Measurements from ENCODE around the gene PIK3CB.

Gene PIK3CB

DNA sequence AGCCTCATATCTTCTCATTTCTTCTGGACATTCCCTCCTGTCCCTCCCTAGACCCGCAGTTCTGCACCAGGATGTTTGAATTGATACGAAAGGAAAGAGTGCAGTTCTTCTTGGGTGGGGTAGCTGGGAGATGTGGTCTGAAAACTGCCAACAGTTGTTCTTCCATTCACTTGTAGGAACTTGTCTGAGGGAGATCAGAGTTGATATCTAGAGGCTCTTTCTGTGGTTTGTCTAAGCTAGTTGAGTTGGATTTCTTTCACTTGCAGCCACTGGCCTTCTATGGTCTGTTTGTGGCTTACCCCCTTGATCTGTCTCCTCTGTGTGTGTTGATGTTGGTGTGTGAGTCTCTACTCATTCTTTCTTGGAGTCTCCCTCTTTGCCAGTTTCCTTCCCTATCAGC lies 42.5 kb upstream of the PIK3CB start:
- Histone ChIP-seq H3K9ac (ENCODE audit: low read length) (no peak overlapping the region), H3K36me3 (ENCODE audit: low read length) (no peaks in the 10 kb centered on the region), H3F3A (ENCODE audit: insufficient read depth) (no peaks in the 10 kb centered on the region), H3K79me2 (ENCODE audit: insufficient read depth, low read length) (no peaks in the 10 kb centered on the region), H2AFZ (ENCODE audit: low read depth, low read length, severe bottlenecking) (no peak overlapping the region), H3K9me2 (replicated peaks; ENCODE audit: insufficient read depth, low read length) (no peaks in the 10 kb centered on the region), H4K20me1 (ENCODE audit: low read depth, low read length) (no peaks in the 10 kb centered on the region), H3K9me3 (ENCODE audit: insufficient read depth, low read length) (no peaks in the 10 kb centered on the region), H3K27ac (ENCODE audit: low read depth, low read length) (no peak overlapping the region), H3K4me2 (ENCODE audit: low read depth, low read length, poor library complexity, severe bottlenecking) (no peak overlapping the region), H3K27me3 (ENCODE audit: low read length) (no peaks in the 10 kb centered on the region), H3K4me3 (ENCODE audit: insufficient read depth, low read length, poor library complexity, severe bottlenecking) (no peak overlapping the region)
- TF ChIP-seq, protein P1, sequence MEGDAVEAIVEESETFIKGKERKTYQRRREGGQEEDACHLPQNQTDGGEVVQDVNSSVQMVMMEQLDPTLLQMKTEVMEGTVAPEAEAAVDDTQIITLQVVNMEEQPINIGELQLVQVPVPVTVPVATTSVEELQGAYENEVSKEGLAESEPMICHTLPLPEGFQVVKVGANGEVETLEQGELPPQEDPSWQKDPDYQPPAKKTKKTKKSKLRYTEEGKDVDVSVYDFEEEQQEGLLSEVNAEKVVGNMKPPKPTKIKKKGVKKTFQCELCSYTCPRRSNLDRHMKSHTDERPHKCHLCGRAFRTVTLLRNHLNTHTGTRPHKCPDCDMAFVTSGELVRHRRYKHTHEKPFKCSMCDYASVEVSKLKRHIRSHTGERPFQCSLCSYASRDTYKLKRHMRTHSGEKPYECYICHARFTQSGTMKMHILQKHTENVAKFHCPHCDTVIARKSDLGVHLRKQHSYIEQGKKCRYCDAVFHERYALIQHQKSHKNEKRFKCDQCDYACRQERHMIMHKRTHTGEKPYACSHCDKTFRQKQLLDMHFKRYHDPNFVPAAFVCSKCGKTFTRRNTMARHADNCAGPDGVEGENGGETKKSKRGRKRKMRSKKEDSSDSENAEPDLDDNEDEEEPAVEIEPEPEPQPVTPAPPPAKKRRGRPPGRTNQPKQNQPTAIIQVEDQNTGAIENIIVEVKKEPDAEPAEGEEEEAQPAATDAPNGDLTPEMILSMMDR (IDR thresholded peaks at IDR 0.05; ENCODE audit: insufficient read depth, low read length, poor library complexity, severe bottlenecking) = no peak
- no peak for TF ChIP-seq EZH2phosphoT487 (conservative IDR thresholded peaks at IDR 0.05; ENCODE audit: low read length)

DNA sequence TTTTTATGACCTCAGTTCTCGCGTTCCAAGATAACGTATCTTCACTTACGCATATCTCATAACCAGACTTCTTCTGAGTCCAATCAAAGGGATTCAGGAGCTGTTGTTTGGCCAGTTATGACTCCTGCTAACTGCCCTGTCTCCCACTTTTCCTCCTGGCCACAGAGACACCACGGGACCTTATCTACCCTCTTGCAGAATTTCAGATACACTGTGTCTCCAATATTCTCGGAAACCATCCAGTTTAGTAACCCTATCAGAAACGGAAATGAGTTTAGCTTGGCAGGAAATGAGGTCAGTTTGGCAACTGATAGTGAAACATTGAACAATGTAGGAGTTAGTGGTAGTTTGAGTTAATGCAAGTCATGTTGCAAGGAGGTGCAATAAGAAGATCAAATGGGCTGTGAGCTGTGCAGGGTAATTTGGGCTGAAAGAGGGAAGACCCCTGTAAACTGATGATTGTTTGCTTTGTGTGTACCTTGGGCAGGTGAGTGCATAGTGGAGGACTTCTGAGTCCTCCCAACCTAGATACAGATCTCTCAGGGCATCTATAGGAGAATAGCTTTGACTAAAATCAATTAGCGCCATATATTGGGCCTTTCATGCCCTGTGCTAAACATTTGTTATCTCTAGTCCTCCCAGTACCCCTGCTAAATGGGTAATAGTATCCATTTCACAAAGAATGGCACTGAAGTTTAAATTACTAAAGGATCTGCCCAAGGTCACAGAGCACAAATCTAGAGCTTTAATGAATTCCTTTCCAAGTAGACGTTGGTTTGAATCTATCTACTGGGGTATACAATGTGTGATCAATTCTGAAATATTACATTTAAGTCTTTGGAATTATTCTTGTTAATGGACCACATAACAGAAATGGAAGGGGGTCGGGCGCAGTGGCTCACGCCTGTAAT lies 41.3 kb upstream of the PIK3CB start:
- Histone ChIP-seq H3K9me3 (ENCODE audit: insufficient read depth, low read length) (no peaks in the 10 kb centered on the region), H2AFZ (ENCODE audit: low read depth, low read length, severe bottlenecking) (no peak overlapping the region), H3F3A (ENCODE audit: insufficient read depth) (no peaks in the 10 kb centered on the region), H3K9ac (ENCODE audit: low read length) (no peak overlapping the region), H3K36me3 (ENCODE audit: low read length) (no peaks in the 10 kb centered on the region), H3K79me2 (ENCODE audit: insufficient read depth, low read length) (no peaks in the 10 kb centered on the region), H3K4me3 (ENCODE audit: insufficient read depth, low read length, poor library complexity, severe bottlenecking) (no peak overlapping the region), H3K27ac (ENCODE audit: low read depth, low read length) (no peak overlapping the region), H3K27me3 (ENCODE audit: low read length) (no peaks in the 10 kb centered on the region), H4K20me1 (ENCODE audit: low read depth, low read length) (no peaks in the 10 kb centered on the region), H3K4me2 (ENCODE audit: low read depth, low read length, poor library complexity, severe bottlenecking) (no peak overlapping the region), H3K9me2 (replicated peaks; ENCODE audit: insufficient read depth, low read length) (no peaks in the 10 kb centered on the region)
- TF ChIP-seq, protein P1 (IDR thresholded peaks at IDR 0.05; ENCODE audit: insufficient read depth, low read length, poor library complexity, severe bottlenecking) = no peak

DNA sequence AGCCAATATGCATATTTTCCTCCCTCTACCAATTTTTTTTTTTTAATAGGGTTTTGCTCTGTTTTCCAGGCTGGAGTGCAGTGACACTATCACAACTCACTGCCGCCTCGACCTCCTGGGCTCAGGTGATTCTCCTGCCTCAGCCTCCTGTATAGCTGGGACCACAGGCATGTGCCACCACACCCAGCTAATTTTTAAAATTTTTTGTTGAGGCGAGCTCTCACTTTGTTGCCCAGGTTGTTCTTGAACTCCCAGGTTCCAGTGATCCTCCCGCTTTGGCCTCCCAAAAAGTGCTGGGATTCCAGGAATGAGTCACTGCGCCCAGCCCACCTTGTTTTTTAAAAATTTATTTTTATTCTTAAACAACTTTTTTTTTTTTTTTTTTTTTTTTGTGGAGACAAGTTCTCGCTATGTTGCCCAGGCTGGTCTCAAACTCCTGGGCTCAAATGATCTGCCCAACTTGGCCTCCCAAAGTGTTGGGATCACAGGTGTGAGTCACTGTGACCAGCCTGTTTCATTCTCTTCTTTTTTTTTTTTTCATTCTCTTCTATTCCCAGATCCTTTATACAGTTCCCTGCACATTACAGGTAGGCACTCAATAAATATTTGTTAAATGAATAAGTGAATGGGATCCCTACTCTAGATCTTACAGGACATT lies 40.5 kb upstream of the PIK3CB start:
- Histone ChIP-seq H3K36me3 (ENCODE audit: low read length) (no peaks in the 10 kb centered on the region), H4K20me1 (ENCODE audit: low read depth, low read length) (no peaks in the 10 kb centered on the region), H3F3A (ENCODE audit: insufficient read depth) (no peaks in the 10 kb centered on the region), H3K4me3 (ENCODE audit: insufficient read depth, low read length, poor library complexity, severe bottlenecking) (no peak overlapping the region), H3K9me3 (ENCODE audit: insufficient read depth, low read length) (no peaks in the 10 kb centered on the region), H3K27me3 (ENCODE audit: low read length) (no peaks in the 10 kb centered on the region), H3K4me2 (ENCODE audit: low read depth, low read length, poor library complexity, severe bottlenecking) (no peak overlapping the region), H3K9me2 (replicated peaks; ENCODE audit: insufficient read depth, low read length) (no peaks in the 10 kb centered on the region), H3K27ac (ENCODE audit: low read depth, low read length) (no peak overlapping the region), H3K79me2 (ENCODE audit: insufficient read depth, low read length) (no peaks in the 10 kb centered on the region), H3K9ac (ENCODE audit: low read length) (no peak overlapping the region), H2AFZ (ENCODE audit: low read depth, low read length, severe bottlenecking) (no peak overlapping the region)
- no peak for TF ChIP-seq EZH2phosphoT487 (conservative IDR thresholded peaks at IDR 0.05; ENCODE audit: low read length)
